ENCODE measurements around the gene PISD. TPM values are rescaled to one million over a fixed set of nuclear protein-coding genes. Genes with fewer than 3 reads are reported as not detected.

PISD gene
- total and polyA plus RNA-seq, 2 of the 8 experiments (the other 6 are each of a cell fraction or from before 2014, with no cell fraction given), result 47.8 to 48.2 TPM

DNA sequence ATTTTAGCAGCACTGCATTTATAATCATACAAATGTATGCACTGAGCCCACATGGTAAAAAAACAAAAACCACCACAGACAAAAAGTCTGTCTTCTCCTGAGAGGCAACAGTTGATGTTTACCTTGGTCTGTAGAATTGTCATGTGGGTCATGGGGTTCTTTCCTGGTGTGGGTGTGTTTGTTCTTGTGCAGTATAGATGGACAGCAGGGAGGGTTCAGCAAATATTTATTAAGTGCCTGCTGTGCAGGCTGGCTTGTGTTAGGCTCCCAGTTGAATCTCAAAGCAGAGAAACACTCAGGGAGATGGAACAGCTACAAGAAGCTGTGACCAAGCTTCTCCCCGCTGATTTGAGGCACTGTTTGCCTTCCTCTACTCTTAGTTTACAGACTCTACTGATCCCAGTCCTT is 82.2 kb downstream of the PISD start (continued):
- TF ChIP-seq CBX5 (IDR thresholded peaks at IDR 0.05; ENCODE audit: low read depth, low read length) (no peak), YY1 (IDR thresholded peaks at IDR 0.05; ENCODE audit: low read depth, low read length) (no peak), SIRT6 (IDR thresholded peaks at IDR 0.05; ENCODE audit: low read length) (no peak), JUND (IDR thresholded peaks at IDR 0.05; ENCODE audit: low read length) (no peak), CREB1 (IDR thresholded peaks at IDR 0.05) (no peak)

Data from H1 (cell line).